ENCODE results near the gene SAT1. TPM values are rescaled to one million over a fixed set of nuclear protein-coding genes. Genes with fewer than 3 reads are reported as not detected.

The SAT1 gene
- total and polyA plus RNA-seq, 5 donors = 275 to 523 (median 321) TPM

DNA sequence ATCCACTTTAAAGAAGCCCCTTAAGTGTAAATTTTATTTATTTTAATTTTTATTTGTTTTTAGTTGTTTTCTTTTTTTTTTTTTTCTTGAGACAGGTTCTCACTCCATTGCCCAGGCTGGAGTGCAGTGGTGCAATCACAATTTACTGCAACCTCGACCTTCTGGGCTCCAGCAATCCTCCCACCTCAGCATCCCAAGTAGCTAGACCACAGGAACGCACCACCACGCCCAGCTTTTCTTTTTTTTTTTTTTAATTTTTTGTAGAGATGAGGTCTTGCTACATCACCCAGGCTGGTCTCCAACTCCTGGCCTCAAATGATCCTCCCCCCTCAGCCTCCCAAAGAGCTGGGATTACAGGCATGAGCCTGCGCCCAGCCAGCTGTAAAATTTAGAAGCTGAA lies 6.0 kb downstream of the SAT1 start:
- Histone ChIP-seq H3K9me3 (ENCODE audit: control insufficient read depth, low read length) (no peaks in the 10 kb centered on the region), H3K4me3 (ENCODE audit: low read length) (no peak overlapping the region), H3K27ac (ENCODE audit: low read length) (no peak overlapping the region), H3K4me1 (ENCODE audit: control insufficient read depth, insufficient read depth, low read length) (peaks cover 1% of the 10 kb centered on the region), H3K27me3 (ENCODE audit: control insufficient read depth, insufficient read depth) (no peaks in the 10 kb centered on the region)
- intact Hi-C loops (cut with DNase I) = no loop called here
- WGBS = 84% methylated on average over 4 of the region's 4 CpGs
- ATAC-seq = no peak
- no peak for DNase-seq

DNA sequence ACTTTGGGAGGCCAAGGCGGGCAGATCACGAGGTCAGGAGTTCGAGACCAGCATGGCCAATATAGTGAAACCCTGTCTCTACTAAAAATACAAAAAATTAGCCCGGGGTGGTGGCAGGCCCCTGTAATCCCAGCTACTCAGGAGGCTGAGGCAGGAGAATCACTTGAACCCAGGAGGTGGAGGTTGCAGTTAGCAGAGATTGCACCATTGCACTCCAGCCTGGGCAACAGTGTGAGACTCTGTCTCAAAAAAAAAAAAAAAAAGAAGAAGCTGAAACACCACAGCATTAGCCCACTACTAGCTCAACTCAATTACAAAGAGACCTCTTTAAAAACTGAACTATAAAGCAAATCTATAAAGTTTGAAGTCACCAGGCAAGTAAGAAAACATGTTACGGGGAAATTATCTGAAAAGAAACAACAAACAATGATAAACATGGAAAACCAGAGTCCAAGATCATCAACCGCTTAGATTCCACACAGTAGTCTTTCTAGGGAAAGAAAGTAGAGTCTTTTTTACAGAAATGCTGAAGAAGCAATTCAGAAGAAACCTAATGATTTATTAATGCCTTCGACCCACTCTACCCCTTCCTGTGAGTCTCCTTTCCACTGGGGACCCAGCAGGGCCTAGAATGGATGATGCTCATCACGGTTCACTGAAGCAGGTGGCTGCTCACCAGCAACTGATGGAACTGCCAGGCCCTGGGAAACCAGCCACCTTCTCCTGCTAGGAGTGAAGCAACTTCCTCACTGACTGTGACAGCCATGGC lies 6.6 kb downstream of the SAT1 start:
- ATAC-seq (no peak), DNase-seq (no peak)
- no peaks in the 10 kb centered on the region for H3K9me3 ChIP-seq (ENCODE audit: control insufficient read depth, low read length)
- no peak overlapping the region for H3K4me3 ChIP-seq (ENCODE audit: low read length)
- H3K4me1 ChIP-seq (ENCODE audit: control insufficient read depth, insufficient read depth, low read length) = peaks cover 1% of the 10 kb centered on the region
- H3K27me3 ChIP-seq (ENCODE audit: control insufficient read depth, insufficient read depth) = no peaks in the 10 kb centered on the region
- peak overlapping the region; percentile 45 for H3K27ac ChIP-seq (ENCODE audit: low read length)
- intact Hi-C loops (cut with DNase I) = no loop called here
- 83% methylated on average over 8 of the region's 8 CpGs for WGBS

DNA sequence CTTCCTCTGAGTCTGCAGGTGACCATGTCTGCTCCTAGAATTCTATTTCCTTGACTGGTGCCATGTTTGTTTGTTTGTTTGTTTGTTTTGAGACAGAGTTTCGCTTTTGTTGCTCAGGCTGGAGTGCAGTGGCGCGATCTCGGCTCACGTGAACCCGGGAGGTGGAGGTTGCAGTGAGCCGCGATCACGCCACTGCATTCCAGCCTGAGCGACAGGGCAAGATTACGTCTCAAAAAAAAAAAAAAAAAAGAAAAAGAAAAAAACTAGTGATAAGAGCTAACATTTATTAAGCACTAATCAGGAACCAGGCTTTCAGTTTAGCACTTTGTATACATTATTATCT lies 7.2 kb downstream of the SAT1 start:
- DNase-seq (no peak), ATAC-seq (no peak)
- no peak overlapping the region for H3K4me3 ChIP-seq (ENCODE audit: low read length)
- no peaks in the 10 kb centered on the region for H3K9me3 ChIP-seq (ENCODE audit: control insufficient read depth, low read length)
- H3K27me3 ChIP-seq (ENCODE audit: control insufficient read depth, insufficient read depth) = no peaks in the 10 kb centered on the region
- H3K27ac ChIP-seq (ENCODE audit: low read length) = peak overlapping the region; percentile 45
- 50% methylated on average over 11 of the region's 11 CpGs for WGBS
- intact Hi-C loops (cut with DNase I) = no loop called here
- no peaks in the 10 kb centered on the region for H3K4me1 ChIP-seq (ENCODE audit: control insufficient read depth, insufficient read depth, low read length)

DNA sequence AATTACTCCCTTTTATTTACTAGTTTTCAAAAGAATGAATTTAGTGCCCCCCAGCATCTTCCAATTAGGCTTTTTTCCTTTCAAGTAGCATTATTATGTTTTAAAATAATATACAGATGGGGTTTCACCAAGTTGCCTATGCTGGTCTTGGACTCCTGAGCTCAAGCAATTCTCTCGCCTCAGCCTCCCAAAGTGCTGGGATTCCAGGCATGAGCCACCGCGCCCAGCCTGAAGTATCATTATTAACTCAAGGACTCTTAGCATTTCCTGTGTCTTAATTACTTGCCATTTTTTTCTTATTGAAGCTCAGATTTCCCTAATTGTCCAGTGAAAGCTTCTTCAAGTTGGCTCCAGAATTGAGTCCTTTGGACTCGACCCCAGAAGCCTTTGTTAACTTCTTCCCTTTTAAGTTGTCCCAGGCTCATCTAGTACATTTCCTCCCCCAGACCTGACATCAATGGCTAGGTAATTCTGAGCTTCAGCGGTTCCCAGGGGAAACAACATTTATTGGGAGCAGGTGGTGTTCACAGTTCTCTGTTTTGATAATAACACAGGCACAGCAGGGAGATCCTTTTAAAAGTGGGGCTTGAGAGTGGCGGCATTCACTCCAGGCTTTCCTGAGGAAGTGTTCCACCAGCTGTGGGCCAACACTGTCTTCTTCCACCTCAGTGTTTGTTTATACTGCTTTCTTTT lies 10.0 kb downstream of the SAT1 start:
- Histone ChIP-seq H3K4me1 (ENCODE audit: control insufficient read depth, insufficient read depth, low read length) (no peaks in the 10 kb centered on the region), H3K27me3 (ENCODE audit: control insufficient read depth, insufficient read depth) (no peaks in the 10 kb centered on the region), H3K27ac (ENCODE audit: low read length) (no peak overlapping the region), H3K4me3 (ENCODE audit: low read length) (no peak overlapping the region), H3K9me3 (ENCODE audit: control insufficient read depth, low read length) (no peaks in the 10 kb centered on the region)
- no peak for DNase-seq
- no peak for ATAC-seq
- 43% methylated on average over 6 of the region's 6 CpGs for WGBS
- intact Hi-C loops (cut with DNase I) = no loop called here

DNA sequence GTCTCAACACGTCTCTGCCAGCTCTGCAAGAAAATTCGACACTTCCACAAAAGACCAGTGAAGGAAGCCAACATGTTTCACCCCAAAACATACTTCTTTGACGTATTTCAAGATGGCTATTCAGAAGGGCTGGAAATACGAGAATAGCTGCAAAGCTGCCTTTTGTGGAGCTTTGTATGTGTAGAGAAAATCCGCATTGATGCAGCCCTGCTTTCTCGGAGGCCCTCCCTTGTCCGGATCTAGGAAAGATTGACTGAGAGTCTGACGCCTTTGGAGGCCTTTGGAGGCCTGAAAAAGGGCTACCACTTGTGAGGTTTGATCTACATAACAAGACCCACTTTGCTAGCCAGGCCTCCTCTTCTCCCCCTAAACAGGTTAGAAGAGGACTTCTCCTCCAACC lies 12.2 kb downstream of the SAT1 start:
- H3K4me3 ChIP-seq (ENCODE audit: low read length) = no peak overlapping the region
- no peak for DNase-seq
- ATAC-seq = no peak
- H3K27me3 ChIP-seq (ENCODE audit: control insufficient read depth, insufficient read depth) = no peaks in the 10 kb centered on the region
- intact Hi-C loops (cut with DNase I) = no loop called here
- WGBS = 62% methylated on average over 8 of the region's 8 CpGs
- no peak overlapping the region for H3K27ac ChIP-seq (ENCODE audit: low read length)
- no peaks in the 10 kb centered on the region for H3K9me3 ChIP-seq (ENCODE audit: control insufficient read depth, low read length)
- H3K4me1 ChIP-seq (ENCODE audit: control insufficient read depth, insufficient read depth, low read length) = peaks cover 2% of the 10 kb centered on the region

DNA sequence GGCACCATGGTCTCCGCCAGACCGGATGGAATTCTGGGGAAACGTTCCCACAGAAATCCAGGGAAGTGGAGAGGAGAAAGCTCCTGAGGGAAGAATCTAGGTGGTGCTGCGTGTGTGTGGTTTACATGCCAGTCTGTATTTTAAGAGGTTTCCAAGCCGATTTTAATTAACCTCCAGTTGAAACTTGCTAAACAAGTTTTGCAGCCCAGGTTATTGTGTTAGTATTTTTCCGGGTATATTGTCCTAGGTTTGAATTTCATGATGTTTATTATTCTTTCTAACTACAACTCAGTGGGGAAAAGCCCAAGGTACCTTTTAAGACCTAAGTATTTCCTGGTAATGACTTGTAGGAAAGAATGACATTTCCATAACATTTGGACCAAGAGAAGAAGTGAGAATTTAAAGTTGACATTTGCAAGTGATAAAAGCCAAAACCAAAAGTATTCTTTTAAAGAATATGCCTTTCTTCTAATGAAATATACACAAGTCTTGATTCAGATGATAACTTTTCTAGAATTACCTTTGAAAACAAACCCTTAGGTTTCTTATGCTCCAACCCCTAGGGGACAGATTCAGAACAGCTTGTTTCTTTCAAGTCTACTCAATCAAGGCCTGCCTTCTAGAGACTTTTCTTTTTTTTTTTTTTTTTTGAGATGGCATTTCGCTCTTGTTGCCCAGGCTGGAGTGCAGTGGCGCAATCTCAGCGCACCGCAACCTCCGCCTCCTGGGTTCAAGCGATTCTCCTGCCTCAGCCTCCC lies 14.6 kb downstream of the SAT1 start:
- no peak for DNase-seq
- intact Hi-C loops (cut with DNase I) = no loop called here
- no peaks in the 10 kb centered on the region for H3K9me3 ChIP-seq (ENCODE audit: control insufficient read depth, low read length)
- peaks cover 2% of the 10 kb centered on the region for H3K4me1 ChIP-seq (ENCODE audit: control insufficient read depth, insufficient read depth, low read length)
- H3K27ac ChIP-seq (ENCODE audit: low read length) = peak overlapping the region; percentile 39
- no peak for ATAC-seq
- 69% methylated on average over 12 of the region's 12 CpGs for WGBS
- no peak overlapping the region for H3K4me3 ChIP-seq (ENCODE audit: low read length)
- no peaks in the 10 kb centered on the region for H3K27me3 ChIP-seq (ENCODE audit: control insufficient read depth, insufficient read depth)

DNA sequence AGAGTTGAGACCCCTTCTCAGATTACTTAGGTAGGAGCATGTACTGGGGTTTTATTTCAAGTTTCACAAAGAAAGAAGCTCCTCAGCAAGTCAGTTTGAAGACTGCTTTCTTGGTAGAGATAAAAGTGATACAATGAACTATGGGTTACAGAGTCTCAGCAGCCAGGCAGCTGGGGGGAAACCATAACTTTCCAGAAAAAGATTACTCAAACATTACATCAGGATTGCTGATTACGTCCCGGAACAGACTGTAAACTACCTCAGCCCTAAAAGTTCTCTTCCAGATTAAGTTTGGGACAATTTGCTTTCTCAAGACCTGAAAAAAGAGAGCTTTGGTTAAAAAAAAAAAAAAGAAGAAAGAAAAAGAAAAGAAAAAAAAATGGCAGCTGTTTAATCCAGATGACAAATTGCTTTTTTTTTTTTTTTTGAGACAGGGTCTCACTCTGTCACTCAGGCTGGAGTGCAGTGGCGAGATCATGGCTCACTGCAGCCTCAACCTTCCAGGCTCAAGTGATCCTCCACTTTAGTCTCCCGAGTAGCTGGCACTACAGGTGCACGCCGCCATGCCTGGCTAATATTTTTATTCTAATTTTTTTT lies 16.6 kb downstream of the SAT1 start:
- Histone ChIP-seq H3K9me3 (ENCODE audit: control insufficient read depth, low read length) (no peaks in the 10 kb centered on the region), H3K27me3 (ENCODE audit: control insufficient read depth, insufficient read depth) (no peaks in the 10 kb centered on the region), H3K4me3 (ENCODE audit: low read length) (no peak overlapping the region), H3K27ac (ENCODE audit: low read length) (no peak overlapping the region), H3K4me1 (ENCODE audit: control insufficient read depth, insufficient read depth, low read length) (peaks cover 2% of the 10 kb centered on the region)
- ATAC-seq = peak in 1 of 2 donors; percentile 52
- WGBS = 65% methylated on average over 6 of the region's 6 CpGs
- no peak for DNase-seq
- intact Hi-C loops (cut with DNase I) = no loop called here

DNA sequence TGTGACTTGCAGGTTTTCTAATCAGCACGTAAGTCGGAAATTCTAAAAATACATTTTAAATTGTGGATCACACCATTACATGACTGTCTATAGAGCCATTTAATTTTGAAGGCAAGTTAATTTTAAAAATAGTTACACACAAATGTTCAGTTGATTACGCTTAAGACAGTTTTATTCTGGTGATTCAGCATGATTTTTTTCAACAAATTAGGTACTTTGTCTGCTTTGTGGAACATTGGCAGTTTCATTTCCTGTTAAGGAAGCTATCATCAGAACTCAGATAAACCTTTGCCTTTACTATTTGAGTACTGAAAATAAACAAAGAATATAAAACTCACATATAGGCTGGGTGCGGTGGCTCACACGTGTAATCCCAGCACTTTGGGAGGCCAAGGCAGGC lies 19.5 kb downstream of the SAT1 start:
- DNase-seq (no peak), ATAC-seq (no peak)
- WGBS = 46% methylated on average over 5 of the region's 5 CpGs
- no peak overlapping the region for H3K4me3 ChIP-seq (ENCODE audit: low read length)
- no peak overlapping the region for H3K27ac ChIP-seq (ENCODE audit: low read length)
- peaks cover 2% of the 10 kb centered on the region for H3K4me1 ChIP-seq (ENCODE audit: control insufficient read depth, insufficient read depth, low read length)
- intact Hi-C loops (cut with DNase I) = no loop called here
- H3K27me3 ChIP-seq (ENCODE audit: control insufficient read depth, insufficient read depth) = no peaks in the 10 kb centered on the region
- no peaks in the 10 kb centered on the region for H3K9me3 ChIP-seq (ENCODE audit: control insufficient read depth, low read length)

DNA sequence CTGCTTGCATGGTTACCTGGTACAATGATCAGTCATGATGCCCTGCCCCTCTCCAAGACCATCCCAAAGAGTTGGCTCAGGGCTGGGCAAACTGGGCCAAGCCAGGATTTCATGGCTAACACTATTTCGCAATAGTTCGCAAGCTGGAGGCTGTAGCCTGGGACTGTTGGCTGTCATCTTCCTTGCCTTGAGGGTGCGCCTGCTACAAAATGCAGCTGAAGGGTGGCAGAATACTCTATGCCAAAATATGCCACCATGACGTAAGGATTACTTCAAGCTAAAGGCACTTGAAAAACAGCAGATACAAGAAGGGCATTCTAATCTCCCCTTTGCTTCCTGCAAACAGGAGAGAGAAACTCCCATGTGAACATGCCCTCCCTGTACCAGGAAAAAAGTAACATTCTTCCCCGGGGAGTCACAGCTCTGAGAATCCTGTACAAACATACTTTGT lies 21.0 kb downstream of the SAT1 start:
- Histone ChIP-seq H3K4me3 (ENCODE audit: low read length) (no peak overlapping the region), H3K9me3 (ENCODE audit: control insufficient read depth, low read length) (no peaks in the 10 kb centered on the region)
- DNase-seq = peak; percentile 53 to 62 (median 61)

DNA sequence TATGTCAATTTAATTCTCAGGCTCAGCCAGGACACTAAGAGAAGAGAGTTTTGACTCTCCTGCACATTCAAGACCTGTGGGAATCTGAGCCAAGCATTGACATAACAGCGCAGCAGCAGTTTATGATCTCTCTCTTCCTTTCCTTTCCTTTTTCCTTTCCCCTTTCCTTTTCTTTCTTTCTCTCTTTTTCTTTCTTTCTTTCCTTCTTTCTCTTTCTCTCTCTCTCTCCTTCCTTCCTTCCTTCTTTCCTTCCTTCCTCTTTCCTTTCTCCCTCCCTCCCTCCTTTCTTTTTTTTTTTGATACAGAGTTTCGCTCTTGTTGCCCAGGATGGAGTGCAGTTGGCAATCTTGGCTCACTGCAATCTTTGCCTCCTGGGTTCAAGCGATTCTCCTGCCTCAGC lies 21.6 kb downstream of the SAT1 start:
- ATAC-seq (no peak), DNase-seq (no peak)
- WGBS = 85% methylated on average over 3 of the region's 3 CpGs
- H3K27ac ChIP-seq (ENCODE audit: low read length) = no peak overlapping the region
- no peaks in the 10 kb centered on the region for H3K9me3 ChIP-seq (ENCODE audit: control insufficient read depth, low read length)
- peaks cover 2% of the 10 kb centered on the region for H3K4me1 ChIP-seq (ENCODE audit: control insufficient read depth, insufficient read depth, low read length)
- intact Hi-C loops (cut with DNase I) = no loop called here
- H3K4me3 ChIP-seq (ENCODE audit: low read length) = no peak overlapping the region
- no peaks in the 10 kb centered on the region for H3K27me3 ChIP-seq (ENCODE audit: control insufficient read depth, insufficient read depth)

More for the DNA sequence above, 21.0 kb downstream of the SAT1 start:
- H3K27me3 ChIP-seq (ENCODE audit: control insufficient read depth, insufficient read depth) = no peaks in the 10 kb centered on the region
- peak; percentile 83 to 89 for ATAC-seq
- intact Hi-C loops (cut with DNase I) = no loop called here
- peaks cover 2% of the 10 kb centered on the region for H3K4me1 ChIP-seq (ENCODE audit: control insufficient read depth, insufficient read depth, low read length)
- WGBS = 35% methylated on average over 5 of the region's 5 CpGs
- peak overlapping the region; percentile 11 for H3K27ac ChIP-seq (ENCODE audit: low read length)

DNA sequence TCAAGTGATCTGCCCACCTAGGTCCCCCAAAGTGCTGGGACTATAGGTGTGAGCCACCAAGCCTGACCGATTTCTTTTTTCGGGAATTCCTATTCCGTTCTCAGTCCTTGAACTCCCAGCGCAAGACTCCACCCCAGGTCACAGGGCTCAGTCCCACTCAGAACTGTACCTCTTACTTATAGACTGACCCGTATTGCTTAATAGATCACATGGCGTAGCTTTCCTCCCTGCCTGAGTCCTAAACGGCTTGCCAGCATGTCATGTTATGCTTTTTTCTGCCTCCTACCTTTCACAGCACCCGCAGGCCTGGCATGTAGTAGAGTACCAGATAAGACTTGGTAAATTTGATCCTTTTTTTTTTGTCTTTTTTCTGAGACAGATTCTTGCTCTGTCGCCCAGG lies 22.4 kb downstream of the SAT1 start:
- WGBS = 90% methylated on average over 9 of the region's 9 CpGs
- H3K27ac ChIP-seq (ENCODE audit: low read length) = no peak overlapping the region
- intact Hi-C loops (cut with DNase I) = no loop called here

More for the DNA sequence above, 22.4 kb downstream of the SAT1 start:
- no peaks in the 10 kb centered on the region for H3K4me1 ChIP-seq (ENCODE audit: control insufficient read depth, insufficient read depth, low read length)
- H3K27me3 ChIP-seq (ENCODE audit: control insufficient read depth, insufficient read depth) = no peaks in the 10 kb centered on the region
- no peak for ATAC-seq
- no peak for DNase-seq
- no peak overlapping the region for H3K4me3 ChIP-seq (ENCODE audit: low read length)
- H3K9me3 ChIP-seq (ENCODE audit: control insufficient read depth, low read length) = no peaks in the 10 kb centered on the region
